ENCODE measurements around the gene APOB.

DNA sequence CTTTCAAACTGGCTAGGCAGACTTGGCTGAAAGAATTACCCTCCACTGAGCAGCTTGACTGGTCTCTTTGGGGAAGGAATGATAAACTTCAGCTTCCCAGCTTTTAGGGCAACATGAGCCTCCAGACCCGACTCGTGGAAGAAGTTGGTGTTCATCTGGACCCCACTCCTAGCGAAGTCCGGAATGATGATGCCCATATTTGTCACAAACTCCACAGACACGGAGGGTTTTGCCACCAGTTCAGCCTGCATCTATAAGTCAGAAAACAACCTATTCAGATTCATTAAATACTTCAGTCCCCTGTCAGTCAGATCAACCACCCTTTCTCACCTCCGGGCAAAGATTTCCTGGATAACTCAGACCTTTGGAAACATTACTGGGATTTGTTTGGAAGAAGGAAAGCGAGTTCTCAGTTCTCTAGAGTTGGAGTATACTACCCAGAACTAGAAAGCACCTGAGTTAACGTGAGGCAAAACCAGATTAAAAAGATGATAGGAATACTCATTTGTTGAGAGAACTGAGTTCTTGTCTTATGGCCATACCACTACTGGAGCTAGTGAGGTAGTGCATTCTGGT lies 21.0 kb downstream of the APOB start:
- TF ChIP-seq, protein P1, sequence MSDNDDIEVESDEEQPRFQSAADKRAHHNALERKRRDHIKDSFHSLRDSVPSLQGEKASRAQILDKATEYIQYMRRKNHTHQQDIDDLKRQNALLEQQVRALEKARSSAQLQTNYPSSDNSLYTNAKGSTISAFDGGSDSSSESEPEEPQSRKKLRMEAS (IDR thresholded peaks at IDR 0.05; ENCODE audit: low read depth, low read length), result no peak
- TF ChIP-seq TCF12 (IDR thresholded peaks at IDR 0.05; ENCODE audit: low read depth, low read length), result no peak
- TF ChIP-seq, protein P2, sequence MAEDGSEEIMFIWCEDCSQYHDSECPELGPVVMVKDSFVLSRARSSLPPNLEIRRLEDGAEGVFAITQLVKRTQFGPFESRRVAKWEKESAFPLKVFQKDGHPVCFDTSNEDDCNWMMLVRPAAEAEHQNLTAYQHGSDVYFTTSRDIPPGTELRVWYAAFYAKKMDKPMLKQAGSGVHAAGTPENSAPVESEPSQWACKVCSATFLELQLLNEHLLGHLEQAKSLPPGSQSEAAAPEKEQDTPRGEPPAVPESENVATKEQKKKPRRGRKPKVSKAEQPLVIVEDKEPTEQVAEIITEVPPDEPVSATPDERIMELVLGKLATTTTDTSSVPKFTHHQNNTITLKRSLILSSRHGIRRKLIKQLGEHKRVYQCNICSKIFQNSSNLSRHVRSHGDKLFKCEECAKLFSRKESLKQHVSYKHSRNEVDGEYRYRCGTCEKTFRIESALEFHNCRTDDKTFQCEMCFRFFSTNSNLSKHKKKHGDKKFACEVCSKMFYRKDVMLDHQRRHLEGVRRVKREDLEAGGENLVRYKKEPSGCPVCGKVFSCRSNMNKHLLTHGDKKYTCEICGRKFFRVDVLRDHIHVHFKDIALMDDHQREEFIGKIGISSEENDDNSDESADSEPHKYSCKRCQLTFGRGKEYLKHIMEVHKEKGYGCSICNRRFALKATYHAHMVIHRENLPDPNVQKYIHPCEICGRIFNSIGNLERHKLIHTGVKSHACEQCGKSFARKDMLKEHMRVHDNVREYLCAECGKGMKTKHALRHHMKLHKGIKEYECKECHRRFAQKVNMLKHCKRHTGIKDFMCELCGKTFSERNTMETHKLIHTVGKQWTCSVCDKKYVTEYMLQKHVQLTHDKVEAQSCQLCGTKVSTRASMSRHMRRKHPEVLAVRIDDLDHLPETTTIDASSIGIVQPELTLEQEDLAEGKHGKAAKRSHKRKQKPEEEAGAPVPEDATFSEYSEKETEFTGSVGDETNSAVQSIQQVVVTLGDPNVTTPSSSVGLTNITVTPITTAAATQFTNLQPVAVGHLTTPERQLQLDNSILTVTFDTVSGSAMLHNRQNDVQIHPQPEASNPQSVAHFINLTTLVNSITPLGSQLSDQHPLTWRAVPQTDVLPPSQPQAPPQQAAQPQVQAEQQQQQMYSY (CRISPR knock-in tag; IDR thresholded peaks at IDR 0.05), result no peak
